H1 (cell line): ENCODE measurements around the gene TMCC1. TPM values are rescaled to one million over a fixed set of nuclear protein-coding genes. Genes with fewer than 3 reads are reported as not detected.

Source experiments
- CTCF ChIP-seq, 3 experiments: IDR thresholded peaks; 1 replicate in 2 of 3; 2 replicates in 1 of 3; pipeline versions ENCODE4 v1.5.1 to v1.6.1; 2011; ENCODE audit warnings: low read length in 3 of 3, mild to moderate bottlenecking in 3 of 3, inconsistent platforms in 2 of 3, low read depth in 1 of 3, moderate library complexity in 1 of 3; ENCODE audit not compliant: insufficient read depth in 1 of 3; ENCODE audit errors: control extremely low read depth in 1 of 3
- GTF2F1 ChIP-seq: IDR thresholded peaks from 2 replicates; pipeline ENCODE4 v1.6.1; 2012; ENCODE audit warnings: low read depth, low read length, improper control_type of control experiment, borderline replicate concordance
- HDAC6 ChIP-seq: IDR thresholded peaks from one replicate; pipeline ENCODE4 v1.7.1; 2012; ENCODE audit warnings: low read depth, mild to moderate bottlenecking, inconsistent platforms, low read length, moderate library complexity
- PHF8 ChIP-seq: fragments of 200-600 bp; sonication (generic); conservative IDR thresholded peaks from 2 replicates; pipeline ENCODE4 v1.7.1; 2012; ENCODE audit warnings: low read depth, mild to moderate bottlenecking, inconsistent platforms, low read length, moderate library complexity
- SP1 ChIP-seq: IDR thresholded peaks from 2 replicates; pipeline ENCODE4 v1.6.1; 2011; ENCODE audit warnings: low read depth, low read length
- SP4 ChIP-seq: IDR thresholded peaks from 2 replicates; pipeline ENCODE4 v1.6.1; 2012; ENCODE audit warnings: low read length, inconsistent platforms
- TBP ChIP-seq: IDR thresholded peaks from 2 replicates; pipeline ENCODE4 v1.6.1; 2011; ENCODE audit warnings: low read depth, low read length, improper control_type of control experiment
- TCF12 ChIP-seq: IDR thresholded peaks from 2 replicates; pipeline ENCODE4 v1.6.1; 2011; ENCODE audit warnings: low read depth, mild to moderate bottlenecking, low read length
- polyA plus RNA-seq, 7 experiments: library from polyadenylated mRNA; depleted of rRNA in 3 of 7; stranded (reverse) in 5 of 7; unstranded in 2 of 7; fragments of >200 nt in 5 of 7; fragments of 200-250 nt in 2 of 7; gene quantifications; 1 replicate in 5 of 7; 2 replicates in 1 of 7; 4 replicates in 1 of 7; pipeline versions ENCODE4 v1.2.1 to v1.2.3, GENCODE V29; 2011 to 2013; ENCODE audit warnings: missing spikeins in 2 of 7, mixed read lengths in 2 of 7
- total RNA-seq: library from RNA; stranded (reverse); fragmentation: NEBNext Ultra II Directional; extraction: Animal tissue kit (Norgen Biotek cat#: 25700); gene quantifications from 2 replicates; pipeline ENCODE4 v1.2.1, GENCODE V29; 2021

Gene TMCC1
- total and polyA plus RNA-seq, 2 of the 8 experiments (the other 6 are each of a cell fraction or from before 2014, with no cell fraction given): 10.4 to 27.1 TPM

- no peak for TF ChIP-seq HDAC6
- no peak for TF ChIP-seq PHF8
- TF ChIP-seq TCF12: no peak
- TF ChIP-seq CTCF (IDR thresholded peaks at IDR 0.05; ENCODE audit: control extremely low read depth in 1 of 3, insufficient read depth in 1 of 3, low read depth in 1 of 3, low read length in 3 of 3): no peak
- TF ChIP-seq TBP: no peak
- no peak for TF ChIP-seq SP1
- TF ChIP-seq GTF2F1: no peak
- TF ChIP-seq SP4: no peak
These were observed 124.8 kb downstream of the TMCC1 start (continued) for GRCh38 chr3:129768728-129769127.
